Adrenal gland (tissue), 12 donors: Measurements from ENCODE around the gene ARHGAP26. TPM values are rescaled to one million over a fixed set of nuclear protein-coding genes. Genes with fewer than 3 reads are reported as not detected.

ENCODE experiments used
- DNase-seq, 7 donors: peaks; one replicate each; pipeline ENCODE4 v3.0.0-alpha.2; 2019 to 2020
- H3K27ac ChIP-seq, 5 donors: fragments of 200-600 bp; sonication (generic) in 4 of 5; 1 replicate in 3 of 5; 2 replicates in 2 of 5; pipeline versions ENCODE4 v1.5.1 to v1.8.0; 2016 to 2020; ENCODE audit warnings: mild to moderate bottlenecking in 1 of 5
- H3K27me3 ChIP-seq: fragments of 200-600 bp; 2 replicates; pipeline ENCODE4 v1.8.0; 2021
- H3K36me3 ChIP-seq, 2 donors: fragments of 200-600 bp; replicated peaks in 1 of 2; 1 replicate in 1 of 2; 2 replicates in 1 of 2; pipeline versions ENCODE4 v1.5.1 to v1.8.0; 2018 to 2022
- H3K4me1 ChIP-seq, 2 donors: fragments of 200-600 bp; replicated peaks in 1 of 2; 1 replicate in 1 of 2; 2 replicates in 1 of 2; pipeline versions ENCODE4 v1.5.1 to v1.8.0; 2018 to 2021
- H3K4me3 ChIP-seq, 4 donors: fragments of 200-600 bp; sonication (generic) in 3 of 4; one replicate each; pipeline ENCODE4 v1.5.1; 2016 to 2018
- H3K9me3 ChIP-seq, 3 donors: fragments of 200-600 bp; sonication (generic) in 1 of 3; replicated peaks in 1 of 3; 1 replicate in 2 of 3; 2 replicates in 1 of 3; pipeline versions ENCODE4 v1.5.1 to v1.8.0; 2016 to 2021
- POLR2A ChIP-seq, 2 donors: fragments of 450-650 bp; IDR thresholded peaks; one replicate each; pipeline ENCODE4 v1.6.1; 2017; ENCODE audit warnings: antibody characterized with exemption in 2 of 2, mild to moderate bottlenecking in 2 of 2, moderate library complexity in 1 of 2
- WGBS, 4 donors: extraction: QIAGEN DNeasy Blood & Tissue Kit in 2 of 4; methylation state at CpG; one replicate each; pipeline versions ENCODE4 v1.1.5 to v1.1.7; 2013 to 2017; 5-methylcytosine and 5-hydroxymethylcytosine counted together
- intact Hi-C, 2 donors: fragments of 100-400 bp; cut with DNase I; formaldehyde crosslinking; loops; one replicate each; pipeline versions ENCODE4 v1.14.1 to v1.15.0; 2022 to 2023
- polyA plus RNA-seq, 3 donors: library from polyadenylated mRNA; stranded (reverse); fragments of 200-250 nt in 2 of 3; fragments of 350-450 nt in 1 of 3; fragmentation: Illumina TruSeq in 1 of 3; extraction: RNeasy Lipid Tissue Mini Kit (QIAGEN cat#74804) in 1 of 3; gene quantifications; one replicate each; pipeline ENCODE4 v1.2.3, GENCODE V29; 2013 to 2014
- total RNA-seq, 9 donors: library from RNA; depleted of rRNA in 4 of 9; stranded (reverse); fragments of >200 nt in 4 of 9; fragments of 120-200 nt in 1 of 9; fragmentation: NEBNext Ultra II Directional in 1 of 9; extraction: Animal tissue kit (Norgen Biotek cat#: 25700) in 1 of 9; gene quantifications; one replicate each; pipeline versions ENCODE4 v1.1.0 to v1.2.4, GENCODE V29; 2013 to 2023
- TF ChIP-seq, protein P1 (sequence below), 6 experiments: fragments of 450-650 bp in 4 of 6; fragments of 200-600 bp in 2 of 6; sonication (generic) in 1 of 6; IDR thresholded peaks; 1 replicate in 5 of 6; 2 replicates in 1 of 6; pipeline versions ENCODE4 v1.5.1 to v1.8.0; 2016 to 2021; ENCODE audit warnings: antibody characterized with exemption in 6 of 6, mild to moderate bottlenecking in 2 of 6, moderate library complexity in 1 of 6
- donor health status: healthy with polysubstance abuse.
- donor health status: Bipolar disorder and iron deficiency.
- donor health status: DM: yes; HTN: yes; CAD: no.
- donor health status: DM: no; HTN: no; CAD: no.
- donor health status: DM: no; HTN: no; CAD: no.
- donor health status: DM: yes; HTN: yes; CAD: no.

ARHGAP26 gene
- total and polyA plus RNA-seq, 12 donors = 3.0 to 21.7 (median 10.8) TPM

DNA sequence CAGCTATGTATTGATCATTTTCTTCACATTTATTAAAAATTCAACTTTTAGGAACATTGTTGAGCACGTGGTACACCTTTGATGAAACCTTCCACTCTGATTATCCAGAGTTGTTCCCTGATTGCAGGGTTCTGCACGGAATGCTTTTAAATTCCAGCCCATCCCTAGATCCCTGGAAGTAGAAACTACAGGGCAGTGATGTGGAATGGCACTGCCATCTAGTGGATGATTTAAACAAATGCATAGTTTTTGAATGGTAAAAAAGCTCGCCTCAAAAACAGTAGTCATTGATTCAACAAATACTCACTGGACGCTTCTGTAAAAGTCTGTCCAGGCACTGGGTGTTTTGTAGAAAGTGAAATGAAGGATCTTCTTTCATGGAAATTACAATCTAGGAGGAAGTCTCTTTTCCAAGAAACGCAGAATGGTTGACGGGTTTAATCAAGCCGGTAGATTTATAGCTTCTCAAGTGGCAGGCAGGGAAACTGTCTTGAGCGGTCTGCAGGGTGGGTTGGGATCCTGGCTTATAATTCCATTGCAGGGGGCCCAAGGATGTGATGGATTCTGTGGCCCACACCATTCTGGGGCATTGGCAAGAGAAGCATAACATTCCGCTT lies 118.4 kb downstream of the ARHGAP26 start:
- TF ChIP-seq, protein P1, sequence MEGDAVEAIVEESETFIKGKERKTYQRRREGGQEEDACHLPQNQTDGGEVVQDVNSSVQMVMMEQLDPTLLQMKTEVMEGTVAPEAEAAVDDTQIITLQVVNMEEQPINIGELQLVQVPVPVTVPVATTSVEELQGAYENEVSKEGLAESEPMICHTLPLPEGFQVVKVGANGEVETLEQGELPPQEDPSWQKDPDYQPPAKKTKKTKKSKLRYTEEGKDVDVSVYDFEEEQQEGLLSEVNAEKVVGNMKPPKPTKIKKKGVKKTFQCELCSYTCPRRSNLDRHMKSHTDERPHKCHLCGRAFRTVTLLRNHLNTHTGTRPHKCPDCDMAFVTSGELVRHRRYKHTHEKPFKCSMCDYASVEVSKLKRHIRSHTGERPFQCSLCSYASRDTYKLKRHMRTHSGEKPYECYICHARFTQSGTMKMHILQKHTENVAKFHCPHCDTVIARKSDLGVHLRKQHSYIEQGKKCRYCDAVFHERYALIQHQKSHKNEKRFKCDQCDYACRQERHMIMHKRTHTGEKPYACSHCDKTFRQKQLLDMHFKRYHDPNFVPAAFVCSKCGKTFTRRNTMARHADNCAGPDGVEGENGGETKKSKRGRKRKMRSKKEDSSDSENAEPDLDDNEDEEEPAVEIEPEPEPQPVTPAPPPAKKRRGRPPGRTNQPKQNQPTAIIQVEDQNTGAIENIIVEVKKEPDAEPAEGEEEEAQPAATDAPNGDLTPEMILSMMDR (IDR thresholded peaks at IDR 0.05) = peak; percentile 67 to 83 (median 74)
- no peak for TF ChIP-seq POLR2A (IDR thresholded peaks at IDR 0.05)
- WGBS, 4 donors = 37 to 40% (median 38%) methylated on average over 9 of the region's 9 CpGs
- DNase-seq = peak in 5 of 7 donors; percentile 26 to 49 (median 37)
- H3K27ac ChIP-seq = no peak overlapping the region
- intact Hi-C loops = no loop called here
- no peaks in the 10 kb centered on the region for H3K36me3 ChIP-seq
- no peak overlapping the region for H3K4me3 ChIP-seq
- H3K27me3 ChIP-seq = no peaks in the 10 kb centered on the region
- no peaks in the 10 kb centered on the region for H3K9me3 ChIP-seq
- peaks cover 0 to 2% of the 10 kb centered on the region in 2 donors for H3K4me1 ChIP-seq

DNA sequence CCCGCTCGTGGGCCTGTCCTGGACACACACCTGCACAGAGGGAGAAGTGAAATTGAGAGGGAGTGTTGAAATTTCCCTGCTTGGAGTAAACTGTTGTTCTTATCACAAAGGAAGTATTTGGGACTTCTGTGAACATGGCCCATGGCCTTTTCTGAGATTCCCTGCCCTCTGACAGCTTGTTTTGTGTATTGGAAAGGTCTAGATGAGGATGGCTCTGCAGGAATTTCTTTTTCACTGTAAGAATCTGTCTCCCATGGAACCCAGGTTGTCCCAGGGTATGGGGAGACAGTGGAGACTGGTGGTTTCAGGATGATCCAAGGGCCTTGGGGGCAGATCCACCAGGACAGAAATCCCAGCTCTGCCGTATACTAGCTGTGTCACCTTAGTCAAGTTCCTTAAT lies 121.8 kb downstream of the ARHGAP26 start:
- 85 to 94% (median 89%) methylated on average over 3 of the region's 3 CpGs for WGBS, 4 donors
- DNase-seq = no peak
- Histone ChIP-seq H3K27ac (no peak overlapping the region), H3K36me3 (no peaks in the 10 kb centered on the region), H3K27me3 (no peaks in the 10 kb centered on the region), H3K9me3 (no peaks in the 10 kb centered on the region), H3K4me3 (no peak overlapping the region), H3K4me1 (no peaks in the 10 kb centered on the region)
- intact Hi-C loops = no loop called here
- TF ChIP-seq POLR2A (IDR thresholded peaks at IDR 0.05) = no peak
- TF ChIP-seq, protein P1 (IDR thresholded peaks at IDR 0.05) = no peak

DNA sequence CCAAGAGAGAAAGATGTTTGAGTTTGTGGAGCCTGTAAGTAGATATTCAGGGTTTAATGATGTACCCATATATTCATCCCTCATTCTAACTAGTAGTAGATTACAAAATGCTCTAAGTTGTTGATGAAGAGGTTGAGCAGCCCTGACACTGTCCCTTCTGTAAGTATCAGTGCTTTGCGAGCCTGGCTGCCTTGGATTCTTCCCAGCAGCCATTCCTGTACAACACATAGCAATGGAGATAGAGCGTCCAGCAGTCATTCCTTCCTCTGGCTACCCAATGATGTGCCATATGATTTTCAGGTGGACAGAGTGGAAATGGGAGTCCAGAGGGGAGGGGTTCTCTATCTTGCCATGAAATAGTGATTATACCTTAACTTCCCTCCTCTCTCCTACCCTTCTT lies 124.1 kb downstream of the ARHGAP26 start:
- H3K36me3 ChIP-seq = no peaks in the 10 kb centered on the region
- peaks cover 0 to under 1% of the 10 kb centered on the region in 2 donors for H3K4me1 ChIP-seq
- TF ChIP-seq, protein P1 (IDR thresholded peaks at IDR 0.05) = no peak
- TF ChIP-seq POLR2A (IDR thresholded peaks at IDR 0.05) = no peak
- H3K27ac ChIP-seq = no peak overlapping the region
- WGBS, 4 donors = 95 to 100% (median 97%) methylated on average over 2 of the region's 2 CpGs
- H3K4me3 ChIP-seq = no peak overlapping the region
- H3K27me3 ChIP-seq = no peaks in the 10 kb centered on the region
- DNase-seq = no peak
- no peaks in the 10 kb centered on the region for H3K9me3 ChIP-seq
- intact Hi-C loops = no loop called here

DNA sequence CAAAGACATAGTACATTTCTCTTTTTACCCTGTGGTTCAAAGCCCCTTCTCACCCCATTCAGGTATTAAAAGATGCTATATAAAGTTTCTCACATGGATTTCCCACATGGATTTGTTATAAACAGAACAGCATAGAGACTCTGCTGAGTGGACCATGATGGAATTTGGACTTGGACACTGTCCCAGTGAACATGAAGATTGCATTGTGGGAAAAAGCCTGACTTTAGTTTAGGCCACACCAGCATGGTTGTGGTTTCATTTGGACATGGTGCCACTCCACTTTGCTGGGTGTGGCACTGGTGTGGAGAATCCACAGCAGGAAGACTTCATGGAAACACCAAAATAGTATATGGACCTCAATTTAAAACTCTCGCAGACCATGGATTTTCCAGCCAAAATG lies 124.6 kb downstream of the ARHGAP26 start:
- Histone ChIP-seq H3K4me1 (peaks cover 0 to 5% of the 10 kb centered on the region in 2 donors), H3K9me3 (no peaks in the 10 kb centered on the region), H3K27me3 (no peaks in the 10 kb centered on the region), H3K4me3 (no peak overlapping the region), H3K36me3 (no peaks in the 10 kb centered on the region), H3K27ac (no peak overlapping the region)
- no peak for DNase-seq
- intact Hi-C loops = no loop called here
- TF ChIP-seq POLR2A (IDR thresholded peaks at IDR 0.05) = no peak
- 81 to 98% (median 95%) methylated on average over 1 of the region's 1 CpG for WGBS, 4 donors
